T47D (cell line): ENCODE measurements around the gene TTLL4.

Experiments
- DNase-seq, 2 experiments: peaks; one replicate each; pipeline versions ENCODE4 v3.0.0 to v3.0.0-alpha.2; 2011 to 2012; ENCODE audit warnings: low read depth in 1 of 2, low spot score in 1 of 2
- JUND ChIP-seq: IDR thresholded peaks from 2 replicates; pipeline ENCODE4 v1.6.1; 2012; ENCODE audit warnings: low read depth
- in situ Hi-C: cut with HindIII; loops from 2 replicates; pipeline ENCODE4 v1.10.0; 2016; ENCODE audit warnings: low sequenced_read_pairs, low pct_unique_long_range_greater_than_20kb

The TTLL4 gene

GRCh38 chr2:218734190-218734975 is 23.7 kb downstream of the TTLL4 start:
- in situ Hi-C loops, result no loop called here
- no peak for TF ChIP-seq JUND

GRCh38 chr2:218736531-218736930 is 25.9 kb downstream of the TTLL4 start:
- TF ChIP-seq JUND, result no peak
- in situ Hi-C loops, result no loop called here
- DNase-seq, result no peak

More at GRCh38 chr2:218734190-218734975, 23.7 kb downstream of the TTLL4 start:
- no peak for DNase-seq

GRCh38 chr2:218743068-218743467 is 32.4 kb downstream of the TTLL4 start:
- in situ Hi-C loops, result no loop called here
- no peak for DNase-seq
- no peak for TF ChIP-seq JUND

GRCh38 chr2:218744615-218745014 is 34.0 kb downstream of the TTLL4 start:
- TF ChIP-seq JUND, result no peak
- in situ Hi-C loops, result no loop called here
- no peak for DNase-seq

- TF ChIP-seq JUND, result no peak
- in situ Hi-C loops, result no loop called here
- no peak for DNase-seq
These were observed 34.5 kb downstream of the TTLL4 start for GRCh38 chr2:218745160-218745558.

GRCh38 chr2:218745559-218746469 is 35.2 kb downstream of the TTLL4 start:
- no peak for TF ChIP-seq JUND
- in situ Hi-C loops, result no loop called here
- peak in 1 of 2 experiments; percentile 13 for DNase-seq

GRCh38 chr2:218746470-218746795 is 35.8 kb downstream of the TTLL4 start:
- no peak for DNase-seq
- TF ChIP-seq JUND, result no peak
- in situ Hi-C loops, result no loop called here

- in situ Hi-C loops, result no loop called here
- TF ChIP-seq JUND, result no peak
- no peak for DNase-seq
These were observed 36.3 kb downstream of the TTLL4 start for GRCh38 chr2:218746960-218747359.

GRCh38 chr2:218748741-218749441 is 38.3 kb downstream of the TTLL4 start:
- TF ChIP-seq JUND, result no peak
- in situ Hi-C loops, result no loop called here
- no peak for DNase-seq

GRCh38 chr2:218754201-218754600 is 43.6 kb downstream of the TTLL4 start:
- in situ Hi-C loops, result no loop called here
- DNase-seq, result no peak
- no peak for TF ChIP-seq JUND

GRCh38 chr2:218754781-218755180 is 44.1 kb downstream of the TTLL4 start:
- in situ Hi-C loops, result no loop called here
- no peak for TF ChIP-seq JUND
- no peak for DNase-seq

- TF ChIP-seq JUND, result no peak
- DNase-seq, result no peak
- in situ Hi-C loops, result no loop called here
These were observed 44.5 kb downstream of the TTLL4 start for GRCh38 chr2:218755198-218755566.
